Upper lobe of left lung (tissue), 6 donors: Measurements from ENCODE around the gene DNAJC17. TPM values are rescaled to one million over a fixed set of nuclear protein-coding genes. Genes with fewer than 3 reads are reported as not detected.

Experiments
- ATAC-seq, 2 donors: fragments of 200-7000 bp; cut with Tn5 transposase; one replicate each; pipeline ENCODE4 v1.9.1; 2022; ENCODE audit warnings: mild to moderate bottlenecking in 2 of 2, moderate library complexity in 2 of 2; ENCODE audit not compliant: low FRiP score in 2 of 2
- DNase-seq, 2 donors: peaks; one replicate each; pipeline ENCODE4 v3.0.0-alpha.2; 2019 to 2020
- H3K27ac ChIP-seq, 4 donors: fragments of 200-600 bp; sonication (generic); one replicate each; pipeline ENCODE4 v1.5.1; 2016 to 2019
- H3K27me3 ChIP-seq, 4 donors: fragments of 200-600 bp; sonication (generic); one replicate each; pipeline ENCODE4 v1.5.1; 2017 to 2019
- H3K36me3 ChIP-seq, 4 donors: fragments of 200-600 bp; sonication (generic); one replicate each; pipeline ENCODE4 v1.5.1; 2016 to 2019
- H3K4me1 ChIP-seq, 4 donors: fragments of 200-600 bp; sonication (generic); one replicate each; pipeline ENCODE4 v1.5.1; 2018 to 2019
- H3K4me3 ChIP-seq, 4 donors: fragments of 200-600 bp; sonication (generic); one replicate each; pipeline ENCODE4 v1.5.1; 2017 to 2019; ENCODE audit warnings: mild to moderate bottlenecking in 2 of 4, moderate library complexity in 1 of 4
- H3K9me3 ChIP-seq, 4 donors: fragments of 200-600 bp; sonication (generic); one replicate each; pipeline ENCODE4 v1.5.1; 2018 to 2019
- CTCF ChIP-seq, 6 experiments: fragments of 450-650 bp in 4 of 6; fragments of 200-600 bp in 2 of 6; sonication (generic) in 2 of 6; IDR thresholded peaks; one replicate each; pipeline ENCODE4 v1.5.1; 2016 to 2019; ENCODE audit warnings: antibody characterized with exemption in 6 of 6
- EP300 ChIP-seq, 4 donors: sonication (generic); formaldehyde crosslinking; IDR thresholded peaks; one replicate each; pipeline ENCODE4 v1.5.1; 2017; ENCODE audit warnings: antibody characterized with exemption in 4 of 4, control low read depth in 2 of 4
- POLR2A ChIP-seq, 4 donors: fragments of 450-650 bp; IDR thresholded peaks; one replicate each; pipeline ENCODE4 v1.5.1; 2016 to 2017; ENCODE audit warnings: antibody characterized with exemption in 4 of 4, mild to moderate bottlenecking in 2 of 4
- POLR2AphosphoS5 ChIP-seq, 2 donors: sonication (generic); formaldehyde crosslinking; IDR thresholded peaks; one replicate each; pipeline ENCODE4 v1.5.1; 2017; ENCODE audit warnings: antibody characterized with exemption in 2 of 2
- WGBS, 2 donors: methylation state at CpG; one replicate each; pipeline ENCODE4 v1.1.5; 2017 to 2018; 5-methylcytosine and 5-hydroxymethylcytosine counted together
- total RNA-seq, 6 donors: library from RNA; depleted of rRNA in 4 of 6; stranded (reverse); fragments of >200 nt in 4 of 6; gene quantifications; one replicate each; pipeline versions ENCODE4 v1.1.0 to v1.2.1, GENCODE V29; 2016 to 2021
- donor health status: DM: no; HTN: no; CAD: no; lungs with moderate emphysema.
- donor health status: DM: no; HTN: yes; CAD: no; lungs with severe emphysema.

The DNAJC17 gene
- total RNA-seq, 6 donors from 2014 or later, result 15.4 to 51.3 (median 30.0) TPM

- no peaks in the 10 kb centered on the region for H3K9me3 ChIP-seq
- ATAC-seq, result no peak
- no peak overlapping the region for H3K27ac ChIP-seq
- no peaks in the 10 kb centered on the region for H3K27me3 ChIP-seq
- no peak for DNase-seq
- peaks cover 20 to 30% (median 21%) of the 10 kb centered on the region in 4 donors for H3K4me1 ChIP-seq
- H3K4me3 ChIP-seq, result no peak overlapping the region
- H3K36me3 ChIP-seq, result no peaks in the 10 kb centered on the region
- 94 to 96% methylated on average over 5 of the region's 5 CpGs for WGBS, 2 donors
- TF ChIP-seq POLR2A (IDR thresholded peaks at IDR 0.05) (no peak), CTCF (IDR thresholded peaks at IDR 0.05) (no peak), EP300 (IDR thresholded peaks at IDR 0.05) (no peak), POLR2AphosphoS5 (IDR thresholded peaks at IDR 0.05) (no peak)
These were observed 47.3 kb downstream of the DNAJC17 start for GRCh38 chr15:40759961-40760360.

GRCh38 chr15:40756938-40757337 is 50.3 kb downstream of the DNAJC17 start:
- WGBS, 2 donors, result 33 to 55% methylated on average over 6 of the region's 6 CpGs
- Histone ChIP-seq H3K36me3 (peaks cover 0 to 6% (median 2%) of the 10 kb centered on the region in 4 donors), H3K27me3 (no peaks in the 10 kb centered on the region), H3K4me3 (no peak overlapping the region), H3K27ac (no peak overlapping the region), H3K9me3 (no peaks in the 10 kb centered on the region), H3K4me1 (peaks cover 10 to 24% (median 20%) of the 10 kb centered on the region in 4 donors)
- ATAC-seq (no peak), DNase-seq (no peak)
- TF ChIP-seq POLR2A (IDR thresholded peaks at IDR 0.05), result no peak
- TF ChIP-seq CTCF (IDR thresholded peaks at IDR 0.05), result no peak
- no peak for TF ChIP-seq POLR2AphosphoS5 (IDR thresholded peaks at IDR 0.05)
- no peak for TF ChIP-seq EP300 (IDR thresholded peaks at IDR 0.05)

- H3K36me3 ChIP-seq, result peaks cover 5 to 17% (median 10%) of the 10 kb centered on the region in 4 donors
- H3K27me3 ChIP-seq, result no peaks in the 10 kb centered on the region
- DNase-seq (no peak), ATAC-seq (no peak)
- TF ChIP-seq EP300 (IDR thresholded peaks at IDR 0.05) (no peak), POLR2AphosphoS5 (IDR thresholded peaks at IDR 0.05) (no peak)
- peaks cover 10 to 24% (median 20%) of the 10 kb centered on the region in 4 donors for H3K4me1 ChIP-seq
- no peaks in the 10 kb centered on the region for H3K9me3 ChIP-seq
- H3K4me3 ChIP-seq, result peak overlapping the region; percentile 75 to 97 (median 89)
- 68 to 75% methylated on average over 10 of the region's 10 CpGs for WGBS, 2 donors
- H3K27ac ChIP-seq, result peak overlapping the region; percentile 79 to 93 (median 90)
These were observed 51.5 kb downstream of the DNAJC17 start for GRCh38 chr15:40755812-40756208.

GRCh38 chr15:40754883-40755811 is 52.1 kb downstream of the DNAJC17 start, which contains the start of gene RMDN3:
RMDN3 (minus strand) TSS chr15:40755254; CDS start chr15:40754783, 471 bp downstream.
- Histone ChIP-seq H3K4me1 (peaks cover 10 to 24% (median 20%) of the 10 kb centered on the region in 4 donors), H3K27me3 (no peaks in the 10 kb centered on the region), H3K27ac (peak within 1 kb of the TSS; percentile 79 to 93 (median 90)), H3K9me3 (no peaks in the 10 kb centered on the region), H3K4me3 (peak within 1 kb of the TSS; percentile 75 to 97 (median 89)), H3K36me3 (peaks cover 6 to 24% (median 13%) of the 10 kb centered on the region in 4 donors)
- peak; percentile 96 to 99 for DNase-seq
- peak; percentile 99 to 100 for ATAC-seq
- peak in 3 of 4 donors; percentile 51 to 90 (median 85) for TF ChIP-seq POLR2A (IDR thresholded peaks at IDR 0.05)
- peak; percentile 85 for TF ChIP-seq POLR2AphosphoS5 (IDR thresholded peaks at IDR 0.05)
- no peak for TF ChIP-seq EP300 (IDR thresholded peaks at IDR 0.05)
- peak in 5 of 6 experiments; percentile 23 to 54 (median 31) for TF ChIP-seq CTCF (IDR thresholded peaks at IDR 0.05)
- WGBS, 2 donors, result 1 to 2% methylated on average over 20 to 66 of the region's 66 CpGs

- Histone ChIP-seq H3K27ac (peak overlapping the region; percentile 79 to 93 (median 90)), H3K4me1 (peaks cover 10 to 24% (median 20%) of the 10 kb centered on the region in 4 donors), H3K4me3 (peak overlapping the region; percentile 75 to 97 (median 89)), H3K27me3 (no peaks in the 10 kb centered on the region), H3K36me3 (peaks cover 6 to 27% (median 13%) of the 10 kb centered on the region in 4 donors), H3K9me3 (no peaks in the 10 kb centered on the region)
- DNase-seq, result peak; percentile 37 to 85
- ATAC-seq, result peak; percentile 31 to 63
- 2% methylated on average over 15 of the region's 22 CpGs; no CpG with 5 or more reads in 1 of the 2 donors for WGBS, 2 donors
- no peak for TF ChIP-seq POLR2AphosphoS5 (IDR thresholded peaks at IDR 0.05)
- no peak for TF ChIP-seq CTCF (IDR thresholded peaks at IDR 0.05)
- TF ChIP-seq EP300 (IDR thresholded peaks at IDR 0.05), result no peak
- no peak for TF ChIP-seq POLR2A (IDR thresholded peaks at IDR 0.05)
These were observed 52.7 kb downstream of the DNAJC17 start for GRCh38 chr15:40754574-40754882.
